ENCODE measurements around the gene FREM1.

The FREM1 gene

DNA sequence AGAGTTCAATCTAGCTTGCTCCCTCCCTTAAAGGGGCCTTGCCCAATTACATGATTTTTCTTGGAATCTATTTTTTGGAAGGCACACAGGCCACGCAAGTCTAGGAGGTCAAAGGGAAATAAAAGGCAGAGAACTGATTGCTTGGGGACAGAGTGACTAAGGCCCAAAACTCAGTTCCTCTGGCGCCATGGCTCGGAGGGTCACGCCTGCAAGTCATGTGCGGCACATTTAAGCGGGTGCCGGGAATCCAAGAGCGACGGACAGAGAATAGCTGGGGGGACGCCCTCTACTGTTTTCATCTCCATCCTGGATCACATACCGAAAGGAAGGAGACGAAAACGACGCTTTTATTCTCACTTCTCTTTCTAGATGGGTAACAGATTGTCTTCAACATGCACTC is 78.6 kb downstream of the FREM1 start:
- Mint-ChIP-seq H3K36me3 (no peaks in the 10 kb centered on the region), H3K27me3 (no peaks in the 10 kb centered on the region), H3K27ac (no peak overlapping the region), H3K4me1 (no peaks in the 10 kb centered on the region), H3K9me3 (no peaks in the 10 kb centered on the region), H3K4me3 (no peak overlapping the region)
- no peak for DNase-seq
- CTCF ChIA-PET, result no interaction called here

DNA sequence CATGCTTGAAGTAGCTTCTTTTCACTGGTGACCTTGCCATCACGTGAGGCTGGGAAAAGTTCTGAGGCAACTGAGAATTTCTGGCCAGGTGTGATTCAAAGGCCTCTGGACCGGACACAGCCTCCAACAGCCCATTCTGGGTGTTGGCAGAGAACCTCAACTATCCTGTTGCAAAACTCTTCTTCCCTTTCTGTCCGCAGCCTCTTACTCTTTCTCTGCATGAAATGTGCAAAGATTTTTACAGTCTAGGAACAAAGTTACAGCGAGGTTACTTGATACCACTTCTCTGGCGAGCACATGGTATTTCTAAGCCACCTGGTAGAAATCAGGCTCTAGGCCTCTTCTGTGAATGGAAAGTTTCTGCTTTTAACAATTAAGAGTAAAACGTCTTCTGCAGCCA is 79.2 kb downstream of the FREM1 start:
- Mint-ChIP-seq H3K36me3 (no peaks in the 10 kb centered on the region), H3K4me1 (no peaks in the 10 kb centered on the region), H3K9me3 (no peaks in the 10 kb centered on the region), H3K4me3 (no peak overlapping the region), H3K27me3 (no peaks in the 10 kb centered on the region), H3K27ac (no peak overlapping the region)
- no peak for DNase-seq
- CTCF ChIA-PET, result no interaction called here

DNA sequence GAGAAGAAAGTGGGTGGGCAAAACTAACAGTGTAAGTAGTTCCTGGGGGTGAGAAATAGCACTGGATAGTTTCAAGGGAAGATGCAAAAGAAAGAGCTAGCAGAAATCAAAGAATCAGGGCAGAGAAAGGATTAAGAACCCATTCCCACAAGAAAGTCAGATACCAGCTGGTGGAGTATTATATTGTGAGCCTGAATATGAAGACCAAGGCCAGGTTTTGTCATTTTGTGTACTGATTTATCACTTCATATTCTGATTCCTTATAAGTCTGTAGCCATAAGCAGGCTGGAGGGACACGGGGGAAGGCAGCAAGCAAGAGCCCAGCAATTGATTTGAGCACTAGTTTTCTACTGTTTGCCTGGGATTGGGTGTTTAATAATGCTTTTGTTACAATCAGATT is 80.2 kb downstream of the FREM1 start:
- no peaks in the 10 kb centered on the region for H3K36me3 Mint-ChIP-seq

DNA sequence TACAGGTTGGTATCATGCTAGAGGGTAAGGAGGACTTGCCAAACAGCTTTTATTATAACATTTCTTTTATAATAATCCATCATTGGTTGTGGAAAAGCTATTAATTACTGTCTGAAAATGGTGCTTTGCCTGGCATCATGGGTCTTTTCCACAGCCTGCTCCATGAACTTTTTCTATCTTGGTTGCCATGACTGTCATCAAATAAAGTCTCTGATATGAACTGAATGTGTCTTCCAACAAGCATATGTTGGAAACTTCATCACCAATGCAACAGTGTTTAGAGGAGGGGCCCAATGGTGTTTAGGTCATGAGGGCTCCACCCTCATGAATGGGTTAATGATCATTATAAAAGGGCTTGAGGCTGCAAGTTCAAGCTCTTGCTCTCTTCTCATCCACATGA is 81.0 kb downstream of the FREM1 start:
- Mint-ChIP-seq H3K4me1 (no peaks in the 10 kb centered on the region), H3K4me3 (no peak overlapping the region), H3K27ac (no peak overlapping the region), H3K36me3 (no peaks in the 10 kb centered on the region), H3K27me3 (no peaks in the 10 kb centered on the region), H3K9me3 (no peaks in the 10 kb centered on the region)
- CTCF ChIA-PET, result no interaction called here
- no peak for DNase-seq

More for the DNA sequence above, 80.2 kb downstream of the FREM1 start:
- Mint-ChIP-seq H3K4me3 (no peak overlapping the region), H3K27ac (no peak overlapping the region), H3K4me1 (no peaks in the 10 kb centered on the region), H3K27me3 (no peaks in the 10 kb centered on the region), H3K9me3 (no peaks in the 10 kb centered on the region)
- CTCF ChIA-PET, result no interaction called here
- no peak for DNase-seq

DNA sequence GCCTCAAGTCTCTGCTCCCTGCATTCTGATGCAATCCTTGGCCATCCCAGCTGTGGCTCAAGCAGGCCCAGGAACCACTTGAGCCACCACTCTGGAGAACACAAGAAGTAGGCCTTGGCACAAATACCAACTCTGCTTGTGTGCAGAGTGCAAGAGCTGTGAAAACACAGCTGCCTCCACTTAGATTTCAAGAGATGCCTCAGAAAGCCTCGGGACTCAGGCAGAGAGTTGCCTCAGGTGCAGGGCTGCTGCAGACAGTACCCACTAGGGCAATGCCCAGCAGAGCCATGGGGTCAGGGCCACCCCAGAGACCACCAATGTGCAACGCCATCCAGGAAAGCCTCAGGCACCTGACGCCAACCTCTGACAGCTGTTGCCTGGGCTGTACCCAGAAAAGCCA is 82.4 kb downstream of the FREM1 start:
- CTCF ChIA-PET, result no interaction called here
- DNase-seq, result no peak
- Mint-ChIP-seq H3K27me3 (no peaks in the 10 kb centered on the region), H3K36me3 (no peaks in the 10 kb centered on the region), H3K4me1 (no peaks in the 10 kb centered on the region), H3K9me3 (no peaks in the 10 kb centered on the region), H3K27ac (no peak overlapping the region), H3K4me3 (no peak overlapping the region)

DNA sequence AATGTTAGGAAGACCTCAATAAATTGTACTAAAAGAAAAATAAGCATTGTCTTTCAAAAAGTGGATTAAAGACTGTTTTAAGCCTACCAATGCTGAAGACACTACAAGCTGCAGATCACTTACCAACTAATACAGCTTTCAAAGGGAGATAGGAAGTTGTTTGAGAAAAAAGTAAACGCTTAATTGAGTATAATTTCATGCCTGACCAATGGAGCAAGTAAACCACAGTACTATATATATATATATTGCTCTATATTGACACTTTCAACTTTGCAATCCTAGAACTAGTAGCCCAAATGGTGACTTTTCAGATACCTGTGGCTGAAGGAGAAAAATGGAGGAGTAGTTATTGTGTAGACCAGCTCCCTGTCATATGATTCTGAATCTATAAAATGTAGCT is 85.7 kb downstream of the FREM1 start:
- H3K4me3 Mint-ChIP-seq, result no peak overlapping the region
- no peaks in the 10 kb centered on the region for H3K9me3 Mint-ChIP-seq
- peaks cover 4% of the 10 kb centered on the region for H3K27me3 Mint-ChIP-seq
- no peaks in the 10 kb centered on the region for H3K4me1 Mint-ChIP-seq
- no peak overlapping the region for H3K27ac Mint-ChIP-seq
- H3K36me3 Mint-ChIP-seq, result no peaks in the 10 kb centered on the region
- CTCF ChIA-PET, result no interaction called here
- no peak for DNase-seq

DNA sequence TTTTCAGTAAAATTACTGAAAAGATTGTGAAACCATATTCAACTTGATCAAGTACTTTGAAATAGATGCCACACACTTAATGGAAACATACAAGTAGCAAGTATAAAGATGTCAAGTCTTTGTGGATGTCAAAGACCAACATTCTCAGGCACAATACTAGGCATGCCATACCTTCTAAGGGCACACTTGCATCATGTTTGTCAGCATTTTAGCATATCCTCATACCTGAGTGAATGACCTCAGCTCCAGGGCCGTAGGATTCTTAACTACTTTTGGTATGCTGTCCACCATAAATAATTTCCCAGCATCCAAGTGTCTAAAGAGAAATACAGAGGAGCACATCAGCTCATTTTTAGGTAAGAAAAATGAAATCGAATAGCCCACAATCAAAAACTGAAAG is 86.4 kb downstream of the FREM1 start:
- Mint-ChIP-seq H3K4me1 (no peaks in the 10 kb centered on the region), H3K4me3 (no peak overlapping the region), H3K9me3 (no peaks in the 10 kb centered on the region), H3K27ac (no peak overlapping the region), H3K36me3 (no peaks in the 10 kb centered on the region), H3K27me3 (peaks cover 4% of the 10 kb centered on the region)
- DNase-seq, result no peak
- CTCF ChIA-PET, result no interaction called here

DNA sequence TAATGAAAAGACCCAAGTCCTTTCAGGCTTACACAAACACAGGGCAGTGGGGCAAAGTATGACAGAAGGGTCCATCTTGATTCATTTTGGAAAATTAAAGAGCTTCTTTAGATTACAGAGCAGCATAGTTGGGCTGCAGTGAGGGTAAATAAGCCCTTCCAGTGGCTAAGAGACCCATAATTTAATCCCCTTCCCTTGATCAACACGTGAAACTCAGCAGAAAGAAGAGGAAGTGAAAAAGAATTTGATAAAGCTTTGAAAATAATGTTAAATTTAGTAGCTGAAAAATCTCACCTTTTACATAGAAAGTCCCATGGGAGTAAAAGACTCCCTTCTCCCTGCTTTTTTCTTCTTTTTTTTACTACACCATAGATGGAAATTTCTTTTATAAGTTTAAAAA is 87.6 kb downstream of the FREM1 start:
- CTCF ChIA-PET, result no interaction called here
- Mint-ChIP-seq H3K27me3 (peaks cover 4% of the 10 kb centered on the region), H3K9me3 (no peaks in the 10 kb centered on the region), H3K4me3 (no peak overlapping the region), H3K4me1 (no peaks in the 10 kb centered on the region), H3K36me3 (no peaks in the 10 kb centered on the region), H3K27ac (no peak overlapping the region)
- DNase-seq, result no peak

DNA sequence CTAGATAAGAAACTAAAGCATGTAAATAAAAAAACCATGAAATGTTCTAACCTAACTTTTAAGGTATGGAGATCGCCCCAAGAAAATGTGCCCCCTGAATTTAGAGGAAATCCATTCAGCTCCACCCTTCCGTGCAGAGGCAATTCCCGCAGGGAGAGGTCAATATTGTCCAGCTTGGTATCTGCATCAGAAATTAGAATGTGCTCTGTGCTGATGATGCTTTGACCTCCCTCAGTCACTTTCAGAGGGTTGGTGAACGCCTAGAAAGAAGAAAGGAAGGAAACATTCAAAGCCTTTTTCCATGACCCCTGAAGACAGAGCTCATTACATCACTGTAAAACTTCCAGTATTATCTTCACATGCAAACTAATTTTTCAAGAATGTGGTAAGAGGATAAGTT is 91.0 kb downstream of the FREM1 start:
- no peak for DNase-seq
- Mint-ChIP-seq H3K4me1 (no peaks in the 10 kb centered on the region), H3K4me3 (no peak overlapping the region), H3K27ac (no peak overlapping the region), H3K9me3 (no peaks in the 10 kb centered on the region), H3K27me3 (peaks cover 4% of the 10 kb centered on the region), H3K36me3 (no peaks in the 10 kb centered on the region)
- CTCF ChIA-PET, result interaction anchor here (0.6 kb wide), 1 partner anchor 50 kb away, joined by 3 read pairs; no protein-coding TSS in a partner anchor

DNA sequence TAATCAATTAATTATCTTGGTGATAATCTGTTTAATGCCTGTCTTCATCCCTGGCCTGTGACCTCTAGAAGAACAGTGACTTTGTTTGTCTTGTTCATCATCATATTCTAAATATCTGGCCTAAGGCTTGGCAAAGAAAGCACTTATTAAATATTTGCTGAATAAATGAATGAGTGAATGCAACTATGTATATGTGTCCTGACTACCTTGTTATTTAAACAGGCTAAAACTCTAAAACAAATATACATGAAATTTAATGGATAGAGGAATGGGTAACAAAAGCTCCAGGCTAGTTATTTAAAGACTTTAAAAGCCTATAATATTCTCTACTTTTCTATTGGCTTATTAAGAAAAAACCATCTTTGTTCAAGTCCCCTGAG is 96.0 kb downstream of the FREM1 start:
- no peak for DNase-seq
- no peaks in the 10 kb centered on the region for H3K27me3 Mint-ChIP-seq
- no peaks in the 10 kb centered on the region for H3K4me1 Mint-ChIP-seq
- no peaks in the 10 kb centered on the region for H3K9me3 Mint-ChIP-seq
- CTCF ChIA-PET, result no interaction called here
- H3K27ac Mint-ChIP-seq, result no peak overlapping the region
- no peaks in the 10 kb centered on the region for H3K36me3 Mint-ChIP-seq
- no peak overlapping the region for H3K4me3 Mint-ChIP-seq

DNA sequence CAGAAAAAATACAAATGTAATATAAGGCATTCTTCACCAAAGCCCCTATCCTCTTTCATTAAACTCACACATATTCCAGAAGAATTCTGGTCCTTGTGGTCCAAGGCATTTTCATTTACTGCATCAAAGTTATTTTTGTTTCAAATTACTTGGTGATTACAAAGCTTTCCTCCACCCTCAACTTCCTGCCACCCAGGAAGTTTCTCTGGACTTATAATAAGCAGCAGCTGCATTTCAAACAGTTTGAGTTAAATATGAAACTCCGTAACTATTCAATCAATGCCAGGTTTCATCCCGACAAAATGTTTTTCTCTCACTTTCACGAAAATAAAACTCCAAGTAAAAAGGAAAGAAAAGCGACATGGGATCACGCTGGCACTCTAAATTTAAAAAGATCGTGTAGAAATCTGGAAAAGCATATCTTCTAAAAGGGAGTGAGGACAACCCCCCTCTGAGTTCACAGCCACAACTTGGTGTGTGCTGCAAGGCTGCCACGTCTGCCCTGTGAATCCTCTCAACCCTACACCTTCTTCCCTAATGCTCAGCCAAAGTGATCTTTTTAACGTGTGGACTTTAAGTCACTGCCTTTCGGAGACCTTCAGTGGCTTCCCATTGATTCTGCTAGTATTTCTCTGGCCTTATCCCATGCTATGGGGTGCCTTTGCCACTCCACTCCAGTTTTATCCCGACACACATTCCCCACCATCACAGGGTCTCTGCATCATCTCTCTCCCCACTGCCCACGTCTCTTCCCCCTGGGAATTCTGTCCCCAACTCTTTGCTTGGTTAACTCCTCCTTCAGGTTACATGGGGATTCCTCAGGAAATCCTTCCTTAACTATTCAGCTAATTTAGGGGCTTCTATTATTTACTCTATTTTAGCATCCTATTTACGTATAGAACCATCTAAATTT is 96.6 kb downstream of the FREM1 start:
- no peak for DNase-seq
- Mint-ChIP-seq H3K4me3 (no peak overlapping the region), H3K4me1 (no peaks in the 10 kb centered on the region), H3K9me3 (no peaks in the 10 kb centered on the region), H3K27me3 (no peaks in the 10 kb centered on the region), H3K36me3 (no peaks in the 10 kb centered on the region), H3K27ac (no peak overlapping the region)
- CTCF ChIA-PET, result no interaction called here

DNA sequence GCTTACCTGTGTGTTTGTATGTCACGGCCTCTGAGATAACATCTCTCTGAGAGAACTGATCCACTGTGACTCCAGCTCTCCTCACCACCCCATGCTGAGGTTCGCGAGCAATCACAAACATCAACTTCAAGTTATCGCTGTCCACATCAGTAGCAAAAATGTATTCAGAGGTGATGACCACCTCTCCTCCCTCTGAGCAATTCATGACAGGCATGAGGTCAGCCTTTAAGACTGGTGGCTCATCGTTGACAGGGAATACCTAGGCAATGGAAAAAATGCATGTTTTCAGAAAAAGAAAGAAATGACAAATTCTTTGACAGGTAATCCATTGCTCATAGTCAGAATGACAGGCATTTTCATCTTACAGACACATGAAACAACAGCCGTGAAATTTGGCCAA is 97.4 kb downstream of the FREM1 start:
- Mint-ChIP-seq H3K27ac (no peak overlapping the region), H3K4me3 (no peak overlapping the region), H3K27me3 (no peaks in the 10 kb centered on the region), H3K36me3 (no peaks in the 10 kb centered on the region), H3K4me1 (no peaks in the 10 kb centered on the region), H3K9me3 (no peaks in the 10 kb centered on the region)
- CTCF ChIA-PET, result no interaction called here
- no peak for DNase-seq

DNA sequence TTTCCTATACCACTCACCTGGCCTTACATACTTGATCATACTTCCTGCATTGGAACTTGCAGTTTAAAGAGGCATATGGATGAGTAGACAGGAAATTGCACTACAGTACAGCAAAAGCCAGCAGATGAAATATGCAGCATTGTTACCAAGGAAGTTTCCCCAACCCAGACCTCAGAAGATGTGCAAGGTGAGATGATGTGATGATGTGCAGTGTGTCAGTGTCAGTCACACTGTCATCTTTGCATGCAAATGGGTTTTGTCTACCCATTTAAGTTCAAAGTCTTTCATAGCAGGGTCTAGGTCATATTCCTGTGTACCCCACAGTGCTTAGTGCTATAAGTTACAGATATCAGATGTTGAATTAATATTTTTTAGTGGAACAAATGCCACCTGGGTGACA is 98.4 kb downstream of the FREM1 start:
- Mint-ChIP-seq H3K4me1 (no peaks in the 10 kb centered on the region), H3K4me3 (no peak overlapping the region), H3K27ac (no peak overlapping the region), H3K27me3 (no peaks in the 10 kb centered on the region), H3K9me3 (no peaks in the 10 kb centered on the region), H3K36me3 (no peaks in the 10 kb centered on the region)
- CTCF ChIA-PET, result no interaction called here
- no peak for DNase-seq

DNA sequence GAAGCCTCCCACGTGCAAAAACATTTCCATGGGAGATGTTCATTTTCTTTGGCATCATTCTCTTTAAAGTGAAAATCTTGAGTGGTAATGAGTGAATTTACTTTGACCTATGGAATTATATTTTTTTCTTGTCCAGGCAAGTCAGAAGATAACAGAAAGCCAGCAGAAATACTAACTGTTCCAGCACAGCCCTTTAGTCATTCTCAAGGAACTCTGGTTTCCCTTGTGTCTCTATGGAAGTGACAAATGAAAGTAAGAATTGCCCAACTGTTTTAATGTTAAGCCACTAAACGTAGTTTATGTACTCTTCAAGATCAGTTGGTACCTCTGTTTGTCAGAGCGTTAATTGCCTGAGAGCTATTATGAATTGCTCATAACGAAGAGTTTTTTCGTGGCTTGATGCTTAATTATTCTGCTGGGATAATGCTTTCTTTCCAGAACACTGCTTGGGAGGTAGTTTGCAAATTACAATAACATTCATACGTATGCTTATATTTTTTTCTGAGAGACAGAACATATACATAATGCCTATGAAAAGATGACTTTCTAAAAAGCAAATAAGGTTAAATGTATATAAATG is 103.2 kb downstream of the FREM1 start:
- CTCF ChIA-PET, result no interaction called here
- no peak for DNase-seq
- Mint-ChIP-seq H3K9me3 (no peaks in the 10 kb centered on the region), H3K36me3 (no peaks in the 10 kb centered on the region), H3K27ac (no peak overlapping the region), H3K4me3 (no peak overlapping the region), H3K27me3 (peaks cover 4% of the 10 kb centered on the region), H3K4me1 (no peaks in the 10 kb centered on the region)

DNA sequence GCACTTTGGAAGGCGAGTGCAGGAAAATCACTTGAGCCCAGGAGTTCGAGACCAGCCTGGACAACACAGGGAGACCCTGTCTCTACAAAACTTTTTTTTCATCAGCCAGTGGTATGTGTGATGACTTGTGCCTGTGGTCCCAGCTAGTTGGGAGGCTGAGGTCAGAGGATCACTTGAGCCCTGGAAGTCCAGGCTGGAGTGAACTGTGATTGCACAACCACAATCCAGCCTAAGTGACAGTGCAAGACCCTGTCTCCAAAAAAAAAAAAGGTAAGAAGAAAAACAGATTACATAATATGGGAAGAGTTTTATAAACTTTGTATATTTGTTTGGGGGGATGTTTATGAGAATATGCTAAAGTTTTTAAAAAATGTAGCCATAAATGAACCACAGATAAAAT is 111.2 kb downstream of the FREM1 start:
- H3K36me3 Mint-ChIP-seq, result no peaks in the 10 kb centered on the region
- CTCF ChIA-PET, result no interaction called here
- no peak overlapping the region for H3K27ac Mint-ChIP-seq
- no peaks in the 10 kb centered on the region for H3K4me1 Mint-ChIP-seq
- H3K4me3 Mint-ChIP-seq, result no peak overlapping the region
- H3K27me3 Mint-ChIP-seq, result peaks cover 4% of the 10 kb centered on the region
- DNase-seq, result no peak
- no peaks in the 10 kb centered on the region for H3K9me3 Mint-ChIP-seq

All from activated naive CD4-positive, alpha-beta T cell treated with anti-CD3 and anti-CD28 coated beads, Interleukin-2, amount 10 ng/mL, durations not matched to agents 7 days and 5 days (primary cell).